Heart left ventricle (tissue), 16 donors: ENCODE measurements around the gene SETD1A. TPM values are rescaled to one million over a fixed set of nuclear protein-coding genes. Genes with fewer than 3 reads are reported as not detected.

Experiments
- ATAC-seq, 4 donors: fragments of 200-7000 bp; cut with Tn5 transposase; one replicate each; pipeline ENCODE4 v1.9.1; 2020 to 2022; ENCODE audit warnings: moderate library complexity in 4 of 4, mild to moderate bottlenecking in 3 of 4, moderate number of reproducible peaks in 1 of 4
- DNase-seq, 5 donors: peaks; one replicate each; pipeline ENCODE4 v3.0.0-alpha.2; 2020
- H3K27ac ChIP-seq, 12 donors: fragments of 200-600 bp; sonication (generic) in 4 of 12; one replicate each; pipeline versions ENCODE4 v1.5.0 to v1.8.0; 2016 to 2022; ENCODE audit warnings: mild to moderate bottlenecking in 2 of 12
- H3K27me3 ChIP-seq, 9 donors: fragments of 200-600 bp; sonication (generic) in 2 of 9; one replicate each; pipeline versions ENCODE4 v1.5.1 to v1.8.0; 2016 to 2022; ENCODE audit warnings: mild to moderate bottlenecking in 3 of 9
- H3K36me3 ChIP-seq, 9 donors: fragments of 200-600 bp; sonication (generic) in 2 of 9; one replicate each; pipeline versions ENCODE4 v1.5.0 to v1.8.0; 2018 to 2022; ENCODE audit warnings: mild to moderate bottlenecking in 2 of 9
- H3K4me1 ChIP-seq, 12 donors: fragments of 200-600 bp; sonication (generic) in 4 of 12; one replicate each; pipeline versions ENCODE4 v1.5.0 to v1.8.0; 2016 to 2022; ENCODE audit warnings: mild to moderate bottlenecking in 3 of 12
- H3K4me3 ChIP-seq, 12 donors: fragments of 200-600 bp; sonication (generic) in 4 of 12; one replicate each; pipeline versions ENCODE4 v1.5.0 to v1.8.0; 2017 to 2022; ENCODE audit warnings: mild to moderate bottlenecking in 9 of 12, moderate library complexity in 4 of 12
- H3K9me3 ChIP-seq, 12 donors: fragments of 200-600 bp; sonication (generic) in 4 of 12; one replicate each; pipeline versions ENCODE4 v1.5.0 to v1.8.0; 2016 to 2022; ENCODE audit warnings: mild to moderate bottlenecking in 1 of 12
- CTCF ChIP-seq, 12 donors: fragments of 200-600 bp; sonication (generic) in 4 of 12; IDR thresholded peaks; one replicate each; pipeline versions ENCODE4 v1.5.0 to v1.8.0; 2018 to 2022; ENCODE audit warnings: antibody characterized with exemption in 12 of 12, mild to moderate bottlenecking in 5 of 12
- POLR2A ChIP-seq, 2 donors: fragments of 450-650 bp; IDR thresholded peaks; one replicate each; pipeline ENCODE4 v1.6.1; 2017; ENCODE audit warnings: antibody characterized with exemption in 2 of 2, mild to moderate bottlenecking in 2 of 2, moderate library complexity in 2 of 2
- WGBS, 4 donors: extraction: QIAGEN DNeasy Blood & Tissue Kit in 2 of 4; methylation state at CpG; one replicate each; pipeline versions ENCODE4 v1.1.5 to v1.1.7; 2013 to 2018; 5-methylcytosine and 5-hydroxymethylcytosine counted together
- intact Hi-C, 10 donors: fragments of 100-400 bp; cut with DNase I; formaldehyde crosslinking; loops; one replicate each; pipeline versions ENCODE4 v1.11.1 to v1.14.2; 2022
- polyA plus RNA-seq, 2 donors: library from polyadenylated mRNA; stranded (reverse); fragments of 200-250 nt; gene quantifications; one replicate each; pipeline ENCODE4 v1.2.3, GENCODE V29; 2013
- total RNA-seq, 9 donors: library from RNA; depleted of rRNA in 2 of 9; stranded (reverse); fragments of >200 nt in 2 of 9; fragmentation: NEBNext Ultra II Directional in 3 of 9; extraction: Animal tissue kit (Norgen Biotek cat#: 25700) in 3 of 9; gene quantifications; one replicate each; pipeline versions ENCODE4 v1.1.0 to v1.2.4, GENCODE V29; 2016 to 2023
- donor health status: ischemic (EF 13 %, LVEDD 7.1; RV severe dilation, severe dysfunction).
- donor health status: healthy with polysubstance abuse.
- donor health status: DM: no; HTN: yes; CAD: no.
- donor health status: DM: no; HTN: no; CAD: no.
- donor health status: ischemic (EF 25% LVEDD 6.9; RV normal size, moderate dysfunction).
- donor health status: ischemic (EF 25% LVEDD 5.7; RV mildly dilated, moderate dysfunction).
- donor health status: healthy.
- donor health status: DM: yes; HTN: yes; CAD: no.
- donor health status: ischemic (EF 35%, LVEDD 5.7; RV mildly dilated, moderate dysfunction).
- donor health status: nonischemic (EF 11% LVEDD 7.7; RV severe dilation, severe dysfunction).
- donor health status: DM: yes; HTN: yes; CAD: no.
- donor health status: PGD.
- donor health status: ischemic (EF 29% LVEDD 5.4; RV normal size, mild dysfunction).
- donor health status: nonischemic (EF 23%, LVEDD 6.1; RV moderate dilation, normal function).

The SETD1A gene
- total and polyA plus RNA-seq, 11 donors = 4.6 to 12.1 (median 9.0) TPM

- Histone ChIP-seq H3K4me3 (no peak overlapping the region), H3K36me3 (peaks cover 0 to 29% (median 11%) of the 10 kb centered on the region in 9 donors), H3K27ac (no peak overlapping the region), H3K27me3 (no peaks in the 10 kb centered on the region), H3K9me3 (no peaks in the 10 kb centered on the region), H3K4me1 (peaks cover 0 to 35% (median 12%) of the 10 kb centered on the region in 12 donors)
- DNase-seq (no peak), ATAC-seq (no peak)
- intact Hi-C loops = no loop called here
- WGBS, 4 donors = 64 to 67% (median 66%) methylated on average over 10 of the region's 10 CpGs
- TF ChIP-seq POLR2A (IDR thresholded peaks at IDR 0.05) (no peak), CTCF (IDR thresholded peaks at IDR 0.05) (no peak)
Observed at GRCh38 chr16:30925995-30926811, 31.4 kb upstream of the SETD1A start.

GRCh38 chr16:30926937-30927788, 30.4 kb upstream of the SETD1A start:
- H3K27me3 ChIP-seq = no peaks in the 10 kb centered on the region
- H3K27ac ChIP-seq = peak overlapping the region in 1 of 12 donors; percentile 43
- no peaks in the 10 kb centered on the region for H3K9me3 ChIP-seq
- DNase-seq (no peak), ATAC-seq (no peak)
- TF ChIP-seq CTCF (IDR thresholded peaks at IDR 0.05) (no peak), POLR2A (IDR thresholded peaks at IDR 0.05) (no peak)
- H3K4me1 ChIP-seq = peaks cover 0 to 28% (median 8%) of the 10 kb centered on the region in 12 donors
- H3K4me3 ChIP-seq = no peak overlapping the region
- intact Hi-C loops = no loop called here
- H3K36me3 ChIP-seq = peaks cover 0 to 39% (median 14%) of the 10 kb centered on the region in 9 donors
- 84 to 93% (median 86%) methylated on average over 17 to 22 of the region's 22 CpGs for WGBS, 4 donors

- DNase-seq (peak in 4 of 5 donors; percentile 61 to 70 (median 64)), ATAC-seq (peak; percentile 18 to 40 (median 20))
- TF ChIP-seq CTCF (IDR thresholded peaks at IDR 0.05) (no peak), POLR2A (IDR thresholded peaks at IDR 0.05) (no peak)
- no peaks in the 10 kb centered on the region for H3K9me3 ChIP-seq
- 44 to 61% (median 54%) methylated on average over 7 to 15 of the region's 15 CpGs for WGBS, 4 donors
- peak overlapping the region in 1 of 12 donors; percentile 43 for H3K27ac ChIP-seq
- H3K4me3 ChIP-seq = no peak overlapping the region
- peaks cover 0 to 46% (median 17%) of the 10 kb centered on the region in 9 donors for H3K36me3 ChIP-seq
- intact Hi-C loops = no loop called here
- H3K4me1 ChIP-seq = peaks cover 0 to 28% (median 8%) of the 10 kb centered on the region in 12 donors
- H3K27me3 ChIP-seq = no peaks in the 10 kb centered on the region
Observed at GRCh38 chr16:30927789-30928378, 29.7 kb upstream of the SETD1A start.
